Stomach (tissue), 4 donors: Measurements from ENCODE around the gene NGDN.

ENCODE experiments used
- CTCF ChIP-seq, 7 experiments: fragments of 450-650 bp in 4 of 7; fragments of 200-600 bp in 3 of 7; sonication (generic) in 3 of 7; IDR thresholded peaks; one replicate each; pipeline ENCODE4 v1.5.1; 2016 to 2019; ENCODE audit warnings: antibody characterized with exemption in 7 of 7, control low read depth in 2 of 7, mild to moderate bottlenecking in 1 of 7
- EP300 ChIP-seq: sonication (generic); formaldehyde crosslinking; IDR thresholded peaks from one replicate; pipeline ENCODE4 v1.6.1; 2017; ENCODE audit warnings: antibody characterized with exemption
- POLR2AphosphoS5 ChIP-seq, 3 donors: sonication (generic); formaldehyde crosslinking; IDR thresholded peaks; one replicate each; pipeline ENCODE4 v1.6.1; 2016; ENCODE audit warnings: antibody characterized with exemption in 3 of 3

- TF ChIP-seq EP300 (no peak), CTCF (IDR thresholded peaks at IDR 0.05) (no peak), POLR2AphosphoS5 (IDR thresholded peaks at IDR 0.05) (no peak)
Measured at GRCh38 chr14:23437133-23438100, 32.1 kb upstream of the NGDN start.
